Measurements from ENCODE around the gene ASTE1.
"Not testable (repeated sequence)": the region's sequence is repeated elsewhere in the genome, so short reads cannot be mapped to it uniquely, and the experiment has no call there.

ASTE1 gene

GRCh38 chr3:131008326-131008725, 18.3 kb downstream of the ASTE1 start:
- DNase-seq (ENCODE audit: low spot score) = no peak

GRCh38 chr3:131007782-131008181, 18.8 kb downstream of the ASTE1 start:
- no peak for DNase-seq (ENCODE audit: low spot score)

DNA sequence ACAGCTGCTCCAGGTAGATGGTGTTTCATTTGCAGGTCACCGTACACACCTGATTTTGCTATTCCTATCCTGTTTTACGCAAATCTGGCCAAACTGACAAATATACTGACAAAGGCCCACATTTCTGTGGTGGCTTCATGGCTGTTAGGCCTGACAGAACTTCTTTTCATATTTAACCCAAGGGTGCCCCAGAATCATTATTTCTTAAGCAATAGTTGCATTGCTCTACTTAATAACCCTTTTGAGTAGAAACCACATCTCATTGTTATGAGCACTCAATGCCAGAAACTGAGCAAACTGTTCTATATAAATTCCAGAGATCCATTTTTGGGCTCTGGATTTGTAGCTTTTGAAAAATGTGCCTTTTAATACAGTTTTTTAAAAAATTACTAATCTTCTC, 19.4 kb downstream of the ASTE1 start:
- DNase-seq (ENCODE audit: low spot score) = no peak

DNA sequence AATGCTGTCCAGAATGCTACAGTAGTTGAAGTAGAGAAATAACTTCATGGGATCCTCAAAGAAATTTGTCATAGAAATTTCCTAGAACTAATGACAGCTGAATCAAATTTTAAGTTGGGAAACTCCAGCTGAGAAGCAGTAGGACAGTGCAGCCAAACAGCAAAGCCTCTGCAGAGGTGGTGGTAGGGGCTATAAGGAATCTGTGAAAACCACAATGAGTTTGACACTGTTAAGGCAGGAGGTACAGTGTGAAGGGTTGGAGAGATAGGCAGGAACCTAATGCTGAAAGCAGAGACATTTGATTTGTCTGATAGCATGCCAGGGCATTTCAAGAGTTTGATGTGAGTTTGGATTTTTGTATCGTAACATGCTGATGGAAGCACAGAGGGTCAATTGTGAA, 22.0 kb downstream of the ASTE1 start:
- DNase-seq (ENCODE audit: low spot score) = no peak

- no peak for DNase-seq (ENCODE audit: low spot score)
Observed at GRCh38 chr3:131001071-131001470, 25.6 kb downstream of the ASTE1 start.

DNA sequence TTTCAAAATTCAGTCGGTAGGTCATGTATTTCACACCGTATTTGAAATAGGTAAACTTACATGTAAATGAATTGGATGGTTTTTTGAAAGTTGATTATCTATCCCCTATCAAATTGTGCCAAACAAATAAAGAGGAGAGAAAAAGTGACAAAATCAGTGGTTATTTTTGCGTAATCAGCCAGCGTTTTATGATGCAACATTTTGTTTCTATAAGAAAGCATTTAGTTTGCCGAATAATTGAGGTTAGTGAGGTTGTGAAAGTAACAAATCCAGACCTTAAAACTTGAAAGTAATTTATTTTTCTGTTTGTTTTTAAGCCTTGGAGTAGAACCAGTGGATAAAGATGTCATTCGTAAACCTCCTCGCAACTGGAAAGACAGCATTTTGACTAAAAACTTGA, 29.3 kb downstream of the ASTE1 start:
- no peak for DNase-seq (ENCODE audit: low spot score)

- DNase-seq (ENCODE audit: low spot score) = no peak
Observed at GRCh38 chr3:130992344-130992743, 34.3 kb downstream of the ASTE1 start.

DNA sequence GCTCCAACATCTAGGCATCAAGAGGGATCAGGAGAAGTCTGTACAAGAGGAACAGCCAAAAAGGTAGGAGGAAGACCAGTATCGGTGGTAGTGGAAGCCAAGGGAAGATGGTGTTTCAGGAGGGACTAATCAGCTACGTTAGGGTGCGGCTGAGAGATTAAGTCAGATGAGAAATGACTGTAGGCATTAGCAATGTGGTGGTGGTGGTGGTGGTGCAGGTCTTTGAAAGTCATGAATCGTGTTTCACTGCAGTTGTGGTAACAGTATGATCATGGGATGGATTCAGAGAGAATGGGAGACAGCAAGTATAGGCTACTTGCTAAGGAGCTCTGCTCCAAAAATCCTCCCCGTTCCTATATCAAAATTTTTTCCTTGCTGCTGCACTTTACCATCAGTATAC, 35.5 kb downstream of the ASTE1 start:
- DNase-seq (ENCODE audit: low spot score) = no peak

DNA sequence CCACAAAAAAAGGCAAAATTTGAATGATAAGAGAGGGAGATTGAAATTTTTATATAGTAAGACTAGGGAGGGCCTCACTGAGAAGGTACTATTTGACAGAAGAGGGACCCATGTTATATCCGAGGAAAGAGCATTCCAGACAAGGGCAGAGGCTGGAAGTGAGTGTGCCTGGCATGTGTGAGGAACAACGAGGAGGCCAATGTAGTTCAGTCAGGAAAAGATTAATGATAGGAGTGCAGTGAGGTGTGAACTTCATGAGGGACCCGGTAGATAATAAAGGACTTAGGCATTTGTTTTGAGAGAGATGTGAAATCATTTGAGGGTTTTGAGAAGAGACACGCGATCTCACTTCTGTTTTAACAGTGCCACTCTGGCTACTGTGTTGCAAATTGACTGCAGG, 36.3 kb downstream of the ASTE1 start:
- no peak for DNase-seq (ENCODE audit: low spot score)

GRCh38 chr3:130981469-130981868, 45.2 kb downstream of the ASTE1 start:
- DNase-seq (ENCODE audit: low spot score) = no peak

- no peak for DNase-seq (ENCODE audit: low spot score)
Observed at GRCh38 chr3:130979117-130979516, 47.5 kb downstream of the ASTE1 start.

GRCh38 chr3:130976706-130977105, 49.9 kb downstream of the ASTE1 start:
- DNase-seq (ENCODE audit: low spot score) = peak; percentile 94

GRCh38 chr3:130975251-130975650, 51.4 kb downstream of the ASTE1 start:
- peak; percentile 13 for DNase-seq (ENCODE audit: low spot score)

DNA sequence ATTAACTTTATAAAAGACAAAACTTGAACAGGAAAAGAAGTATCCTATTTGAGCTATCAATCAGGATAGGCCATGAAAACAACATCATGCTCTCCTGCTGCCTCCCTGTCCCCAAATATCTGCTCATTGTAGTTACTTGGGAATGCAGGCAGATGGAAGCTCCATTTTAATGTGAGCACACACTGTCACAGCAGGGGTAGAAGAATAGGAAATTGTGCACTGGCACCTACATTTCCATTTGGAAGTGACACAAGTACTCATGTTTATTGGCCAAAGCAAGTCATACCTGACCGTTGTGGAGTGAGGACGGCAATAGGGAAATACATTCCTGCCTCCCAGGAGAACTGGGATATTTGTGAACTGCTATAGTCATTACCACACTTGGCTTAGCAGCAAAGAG, 52.4 kb downstream of the ASTE1 start:
- DNase-seq (ENCODE audit: low spot score) = peak; percentile 92

DNA sequence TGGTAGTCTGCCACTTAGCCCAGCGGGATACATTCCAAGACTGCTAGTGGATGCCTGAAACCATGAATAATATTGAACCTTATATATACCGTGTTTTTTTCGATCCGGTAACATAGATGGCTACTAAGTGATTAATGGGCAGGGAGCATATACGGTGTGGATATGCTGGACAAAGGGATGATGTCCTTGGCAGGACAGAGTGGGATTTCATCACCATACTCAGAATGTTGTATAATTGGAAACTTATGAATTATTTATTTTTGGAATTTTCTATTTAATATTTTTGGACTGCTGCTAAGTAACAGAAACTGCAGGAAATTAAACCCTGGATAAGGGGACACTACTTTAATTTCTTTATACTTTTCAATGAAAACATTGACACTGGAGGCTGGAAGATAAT, 53.2 kb downstream of the ASTE1 start:
- DNase-seq (ENCODE audit: low spot score) = no peak

DNA sequence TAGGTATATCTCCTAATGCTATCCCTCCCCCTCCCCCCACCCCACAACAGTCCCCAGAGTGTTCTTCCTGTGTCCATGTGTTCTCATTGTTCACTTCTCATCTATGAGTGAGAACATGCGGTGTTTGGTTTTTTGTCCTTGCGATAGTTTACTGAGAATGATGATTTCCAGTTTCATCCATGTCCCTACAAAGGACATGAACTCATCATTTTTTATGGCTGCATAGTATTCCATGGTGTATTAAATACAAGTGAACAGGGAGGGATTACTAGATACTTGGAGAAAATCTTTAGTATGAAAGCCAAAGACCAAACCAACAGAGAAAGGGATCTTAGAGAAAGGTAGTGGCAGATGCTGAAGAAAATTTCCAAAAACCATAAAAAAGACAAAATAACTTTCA, 54.0 kb downstream of the ASTE1 start:
- not testable (repeated sequence) for DNase-seq (ENCODE audit: low spot score)

GRCh38 chr3:130971208-130971607, 55.4 kb downstream of the ASTE1 start:
- no peak for DNase-seq (ENCODE audit: low spot score)

GRCh38 chr3:130969621-130970020, 57.0 kb downstream of the ASTE1 start:
- no peak for DNase-seq (ENCODE audit: low spot score)

DNA sequence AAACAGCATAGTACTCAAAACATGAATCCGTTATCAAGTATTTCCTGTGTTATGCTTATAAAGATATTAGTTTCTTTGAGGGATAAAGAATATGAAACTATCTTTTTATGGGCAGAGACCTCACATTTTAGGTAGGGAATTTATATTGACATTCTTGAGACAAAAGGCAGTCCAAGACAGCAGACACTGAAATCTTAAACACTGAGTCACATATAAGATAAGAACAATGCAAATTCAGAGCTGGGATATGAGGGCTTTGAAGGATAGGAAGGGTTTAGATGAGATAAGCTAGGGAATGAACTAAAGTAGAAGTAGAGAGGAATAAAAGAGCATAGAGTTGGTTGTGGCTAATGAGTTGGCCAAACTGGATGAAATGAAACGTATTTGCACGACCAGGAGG, 58.4 kb downstream of the ASTE1 start:
- DNase-seq (ENCODE audit: low spot score) = no peak

- no peak for DNase-seq (ENCODE audit: low spot score)
Observed at GRCh38 chr3:130967281-130967680, 59.3 kb downstream of the ASTE1 start.

GRCh38 chr3:130963878-130964277, 62.7 kb downstream of the ASTE1 start:
- no peak for DNase-seq (ENCODE audit: low spot score)

Measured in cerebellar cortex (tissue), 1 donor.